H1 (cell line): ENCODE results near the gene AMPH. TPM values are rescaled to one million over a fixed set of nuclear protein-coding genes. Genes with fewer than 3 reads are reported as not detected.

Source experiments
- CTCF ChIA-PET: fragments of 300-600 bp; sonication (Branson Sonifier 250); formaldehyde crosslinking; loops from one replicate; lab custom pipeline; 2021; ENCODE audit not compliant: partially characterized antibody; lab: Charles Lee
- POLR2A ChIA-PET: fragments of 300-600 bp; sonication (Branson Sonifier 250); formaldehyde crosslinking; loops from one replicate; lab custom pipeline; 2021; ENCODE audit warnings: inconsistent platforms; ENCODE audit not compliant: partially characterized antibody; lab: Charles Lee
- DNase-seq, 2 experiments: peaks; one replicate each; pipeline versions ENCODE4 v3.0.0 to v3.0.0-alpha.2; 2010 to 2022; ENCODE audit warnings: low spot score in 2 of 2, low read depth in 1 of 2, mixed read lengths in 1 of 2
- FAIRE-seq: peaks from 2 replicates; lab custom pipeline; 2011; peaks lifted over from hg19 to GRCh38; lab: Jason Lieb, UNC
- H2AFZ ChIP-seq: 2 replicates; pipeline ENCODE4 v1.8.1; 2012; ENCODE audit warnings: low read length, inconsistent platforms
- H2AK5ac ChIP-seq: 2 replicates; pipeline ENCODE4 v1.6.1; 2013; ENCODE audit warnings: low read depth, low read length
- H2BK120ac ChIP-seq: replicated peaks from 2 replicates; pipeline ENCODE3; 2013; ENCODE audit warnings: low read depth, low read length, inconsistent platforms
- H2BK12ac ChIP-seq: 2 replicates; pipeline ENCODE4 v1.6.1; 2013; ENCODE audit warnings: low read depth, low read length
- H2BK15ac ChIP-seq: 2 replicates; pipeline ENCODE4 v1.6.1; 2013; ENCODE audit warnings: low read length
- H2BK20ac ChIP-seq: 2 replicates; pipeline ENCODE4 v1.6.1; 2013; ENCODE audit warnings: low read length
- H2BK5ac ChIP-seq: 2 replicates; pipeline ENCODE4 v1.6.1; 2013; ENCODE audit warnings: low read depth, low read length
- H3K14ac ChIP-seq: 2 replicates; pipeline ENCODE4 v1.6.1; 2013; ENCODE audit warnings: inconsistent platforms; ENCODE audit not compliant: insufficient read length
- H3K18ac ChIP-seq: 2 replicates; pipeline ENCODE4 v1.6.1; 2013; ENCODE audit warnings: low read length; ENCODE audit errors: extremely low read depth
- H3K23ac ChIP-seq: 2 replicates; pipeline ENCODE4 v1.6.1; 2013; ENCODE audit warnings: inconsistent platforms; ENCODE audit not compliant: insufficient read length
- H3K23me2 ChIP-seq: 2 replicates; pipeline ENCODE4 v1.6.1; 2013; ENCODE audit warnings: low read depth, low read length
- H3K27ac ChIP-seq: 2 replicates; pipeline ENCODE4 v1.6.1; 2011; ENCODE audit warnings: low read depth, low read length, inconsistent platforms
- H3K27me3 ChIP-seq, 4 experiments: replicated peaks in 1 of 4; 1 replicate in 1 of 4; 2 replicates in 3 of 4; pipeline versions ENCODE4 v1.6.1 to v1.8.1; 2011 to 2013; ENCODE audit warnings: low read length in 3 of 4, mild to moderate bottlenecking in 3 of 4, inconsistent platforms in 2 of 4, mixed read lengths in 2 of 4, moderate library complexity in 1 of 4; ENCODE audit not compliant: control insufficient read depth in 3 of 4, insufficient read depth in 3 of 4; ENCODE audit errors: extremely low read depth in 1 of 4
- H3K36me3 ChIP-seq, 4 experiments: 2 replicates each; pipeline versions ENCODE4 v1.6.1 to v1.8.1; 2011 to 2013; ENCODE audit warnings: mild to moderate bottlenecking in 4 of 4, low read length in 3 of 4, moderate library complexity in 2 of 4, control low read depth in 1 of 4, inconsistent platforms in 1 of 4; ENCODE audit not compliant: insufficient read depth in 4 of 4, control insufficient read depth in 2 of 4
- H3K4ac ChIP-seq: replicated peaks from 2 replicates; pipeline ENCODE3; 2013; ENCODE audit warnings: low read length, low read depth, mixed read lengths, inconsistent platforms; ENCODE audit not compliant: insufficient read length
- H3K4me1 ChIP-seq, 4 experiments: replicated peaks in 1 of 4; 1 replicate in 1 of 4; 2 replicates in 3 of 4; pipeline versions ENCODE4 v1.6.1 to v1.8.1; 2011 to 2013; ENCODE audit warnings: low read length in 3 of 4, inconsistent platforms in 2 of 4, mixed read lengths in 1 of 4; ENCODE audit not compliant: insufficient read depth in 4 of 4, control insufficient read depth in 3 of 4
- H3K4me2 ChIP-seq, 2 experiments: 2 replicates each; pipeline versions ENCODE4 v1.6.1 to v1.8.1; 2011 to 2013; ENCODE audit warnings: low read depth in 2 of 2, low read length in 2 of 2, control low read depth in 1 of 2, inconsistent platforms in 1 of 2, mild to moderate bottlenecking in 1 of 2; ENCODE audit not compliant: insufficient read depth in 1 of 2
- H3K4me3 ChIP-seq, 4 experiments: fragments of 200-600, 300-600 bp in 1 of 4; sonication (generic), shearing (Covaris generic), sonication (Bioruptor Twin) in 1 of 4; 2 replicates each; pipeline versions ENCODE4 v1.5.1 to v1.8.1; 2011 to 2016; ENCODE audit warnings: low read length in 4 of 4, low read depth in 3 of 4, control low read depth in 2 of 4, inconsistent platforms in 2 of 4, mild to moderate bottlenecking in 2 of 4, mixed read lengths in 1 of 4, moderate library complexity in 1 of 4; ENCODE audit not compliant: insufficient read depth in 2 of 4; ENCODE audit errors: extremely low read depth in 1 of 4
- H3K56ac ChIP-seq: replicated peaks from 2 replicates; pipeline ENCODE3; 2013; ENCODE audit warnings: low read depth, mild to moderate bottlenecking, mixed read lengths, low read length, inconsistent platforms; ENCODE audit not compliant: insufficient read length
- H3K79me1 ChIP-seq: 2 replicates; pipeline ENCODE4 v1.6.1; 2013; ENCODE audit warnings: low read depth, low read length, control low read depth
- H3K79me2 ChIP-seq, 2 experiments: 2 replicates each; pipeline versions ENCODE4 v1.6.1 to v1.8.1; 2012 to 2013; ENCODE audit warnings: low read length in 2 of 2, mild to moderate bottlenecking in 2 of 2, inconsistent platforms in 1 of 2; ENCODE audit not compliant: insufficient read depth in 2 of 2, control insufficient read depth in 1 of 2
- H3K9ac ChIP-seq, 4 experiments: replicated peaks in 1 of 4; 1 replicate in 1 of 4; 2 replicates in 3 of 4; pipeline versions ENCODE4 v1.6.1 to v1.8.1; 2011 to 2013; ENCODE audit warnings: low read depth in 3 of 4, low read length in 3 of 4, control low read depth in 2 of 4, mild to moderate bottlenecking in 2 of 4, moderate library complexity in 2 of 4, inconsistent platforms in 1 of 4; ENCODE audit errors: extremely low read depth in 1 of 4
- H3K9me3 ChIP-seq, 2 experiments: 2 replicates each; pipeline versions ENCODE4 v1.6.1 to v1.8.1; 2012 to 2013; ENCODE audit warnings: mild to moderate bottlenecking in 2 of 2, moderate library complexity in 2 of 2, control low read depth in 1 of 2, inconsistent platforms in 1 of 2, low read depth in 1 of 2, low read length in 1 of 2, mixed read lengths in 1 of 2; ENCODE audit not compliant: insufficient read depth in 2 of 2
- H4K20me1 ChIP-seq, 2 experiments: replicated peaks in 1 of 2; 2 replicates each; pipeline versions ENCODE3 to v1.8.1; 2011 to 2013; ENCODE audit warnings: inconsistent platforms in 2 of 2, low read length in 2 of 2, mild to moderate bottlenecking in 1 of 2; ENCODE audit not compliant: insufficient read depth in 2 of 2, control insufficient read depth in 1 of 2
- H4K5ac ChIP-seq: 2 replicates; pipeline ENCODE4 v1.6.1; 2013; ENCODE audit warnings: low read length, low read depth, mixed read lengths, inconsistent platforms; ENCODE audit not compliant: insufficient read length
- H4K8ac ChIP-seq: 2 replicates; pipeline ENCODE4 v1.8.0; 2013; ENCODE audit warnings: mild to moderate bottlenecking, moderate library complexity, low read length, inconsistent platforms; ENCODE audit not compliant: insufficient read depth; ENCODE audit errors: extremely low read depth
- H4K91ac ChIP-seq: replicated peaks from 2 replicates; pipeline ENCODE3; 2013; ENCODE audit warnings: low read length, mixed read lengths, inconsistent platforms; ENCODE audit not compliant: insufficient read length
- BCL11A ChIP-seq, 2 experiments: IDR thresholded peaks; one replicate each; pipeline ENCODE4 v1.6.1; 2011; ENCODE audit warnings: low read depth in 2 of 2, low read length in 2 of 2, mild to moderate bottlenecking in 2 of 2
- EZH2 ChIP-seq: fragments of 200-600 bp; sonication (generic); IDR thresholded peaks from 2 replicates; pipeline ENCODE4 v1.7.1; 2012; ENCODE audit warnings: low read depth, mild to moderate bottlenecking, moderate library complexity, low read length, inconsistent platforms; ENCODE audit not compliant: severe bottlenecking
- GTF2F1 ChIP-seq: IDR thresholded peaks from 2 replicates; pipeline ENCODE4 v1.6.1; 2012; ENCODE audit warnings: low read depth, low read length, improper control_type of control experiment, borderline replicate concordance
- HDAC2 ChIP-seq, 2 experiments: fragments of 300-600 bp in 1 of 2; sonication (generic) in 1 of 2; IDR thresholded peaks; 2 replicates each; pipeline ENCODE4 v1.6.1; 2011 to 2012; ENCODE audit warnings: low read depth in 2 of 2, low read length in 2 of 2, mild to moderate bottlenecking in 2 of 2, moderate library complexity in 2 of 2, borderline replicate concordance in 1 of 2, inconsistent platforms in 1 of 2
- HDAC6 ChIP-seq: IDR thresholded peaks from one replicate; pipeline ENCODE4 v1.7.1; 2012; ENCODE audit warnings: low read depth, mild to moderate bottlenecking, inconsistent platforms, low read length, moderate library complexity
- POU5F1 ChIP-seq: IDR thresholded peaks from 2 replicates; pipeline ENCODE4 v1.6.1; 2011; ENCODE audit warnings: low read depth, mild to moderate bottlenecking, low read length, moderate library complexity
- RNF2 ChIP-seq: fragments of 200-900, 300-1000 bp; sonication (generic); IDR thresholded peaks from 2 replicates; pipeline ENCODE4 v1.7.1; 2016; ENCODE audit warnings: borderline replicate concordance, low read depth, mild to moderate bottlenecking, antibody characterized with exemption, low read length; ENCODE audit not compliant: poor library complexity, severe bottlenecking; ENCODE audit errors: missing control alignments
- SIX5 ChIP-seq: IDR thresholded peaks from 2 replicates; pipeline ENCODE4 v1.6.1; 2011; ENCODE audit warnings: mild to moderate bottlenecking, low read depth, low read length
- SRF ChIP-seq: IDR thresholded peaks from 2 replicates; pipeline ENCODE4 v1.6.1; 2011; ENCODE audit warnings: mild to moderate bottlenecking, low read depth, low read length, moderate library complexity
- WGBS, 2 experiments: shearing (Covaris generic) in 1 of 2; methylation state at CpG; one replicate each; pipeline versions ENCODE4 v1.1.6 to v1.1.7; 2013 to 2015; ENCODE audit warnings: low lambda C conversion rate in 2 of 2, mixed read lengths in 2 of 2, inconsistent platforms in 1 of 2, low coverage in 1 of 2, missing lambda C conversion rate in 1 of 2; ENCODE audit not compliant: insufficient replicate concordance in 2 of 2, insufficient coverage in 1 of 2, insufficient read length in 1 of 2; ENCODE audit errors: extremely low coverage in 1 of 2, missing lambda C conversion rate in 1 of 2; 5-methylcytosine and 5-hydroxymethylcytosine counted together
- polyA plus RNA-seq, 7 experiments: library from polyadenylated mRNA; depleted of rRNA in 3 of 7; stranded (reverse) in 5 of 7; unstranded in 2 of 7; fragments of >200 nt in 5 of 7; fragments of 200-250 nt in 2 of 7; gene quantifications; 1 replicate in 5 of 7; 2 replicates in 1 of 7; 4 replicates in 1 of 7; pipeline versions ENCODE4 v1.2.1 to v1.2.3, GENCODE V29; 2011 to 2013; ENCODE audit warnings: missing spikeins in 2 of 7, mixed read lengths in 2 of 7
- total RNA-seq: library from RNA; stranded (reverse); fragmentation: NEBNext Ultra II Directional; extraction: Animal tissue kit (Norgen Biotek cat#: 25700); gene quantifications from 2 replicates; pipeline ENCODE4 v1.2.1, GENCODE V29; 2021

The AMPH gene
- total and polyA plus RNA-seq, 2 of the 8 experiments (the other 6 are each of a cell fraction or from before 2014, with no cell fraction given): 7.3 to 12.2 TPM

- no peak overlapping the region for H4K8ac ChIP-seq
- no peaks in the 10 kb centered on the region for H3K79me2 ChIP-seq
- no peak overlapping the region for H4K91ac ChIP-seq
- no peak overlapping the region for H3K14ac ChIP-seq
- 0 out of 2 replicates have a peak overlapping the region, but pooled peaks have one; percentile 4 for H2BK12ac ChIP-seq
- H2AFZ ChIP-seq: no peak overlapping the region
- no peaks in the 10 kb centered on the region for H3K79me1 ChIP-seq
- H3K4me1 ChIP-seq: no peaks in the 10 kb centered on the region; a peak in 1 of 7 replicates
- no peak overlapping the region for H3K23ac ChIP-seq
- CTCF ChIA-PET: no interaction called here
- H3K27ac ChIP-seq: no peak overlapping the region
- no peak overlapping the region for H4K5ac ChIP-seq
- H2AK5ac ChIP-seq: peak overlapping the region; percentile 11; the same call in 1 of the 2 replicates
- H2BK20ac ChIP-seq: no peak overlapping the region
- H3K4ac ChIP-seq: no peak overlapping the region
- H3K18ac ChIP-seq: no peak overlapping the region
- H2BK5ac ChIP-seq: no peak overlapping the region
- no peak for TF ChIP-seq HDAC6
- no peak for TF ChIP-seq SRF
- no peak for TF ChIP-seq POU5F1
- no peak for TF ChIP-seq BCL11A (IDR thresholded peaks at IDR 0.05; ENCODE audit: low read depth in 2 of 2, low read length in 2 of 2)
- TF ChIP-seq GTF2F1: no peak
- TF ChIP-seq HDAC2 (IDR thresholded peaks at IDR 0.05; ENCODE audit: borderline replicate concordance in 1 of 2, low read depth in 2 of 2, low read length in 2 of 2): no peak
- TF ChIP-seq RNF2: no peak
- no peak for TF ChIP-seq EZH2
- TF ChIP-seq SIX5: no peak
- TF ChIP-seq, all 59 proteins: peak for 0
- Histone ChIP-seq H3K27me3 (no peaks in the 10 kb centered on the region), H3K9me3 (no peaks in the 10 kb centered on the region), H3K23me2 (no peaks in the 10 kb centered on the region), H3K4me2 (no peak overlapping the region), H4K20me1 (no peaks in the 10 kb centered on the region), H3K36me3 (no peaks in the 10 kb centered on the region), H3K9ac (no peak overlapping the region), H3K4me3 (no peak overlapping the region), H2BK15ac (no peak overlapping the region), H2BK120ac (no peak overlapping the region), H3K56ac (no peak overlapping the region)
- DNase-seq (no peak), FAIRE-seq (no peak)
- 85% methylated on average over 6 of the region's 6 CpGs; no CpG with 5 or more reads in 1 of the 2 experiments for WGBS, 2 experiments
- POLR2A ChIA-PET: no interaction called here
Measured at GRCh38 chr7:38502848-38503247, 128.3 kb downstream of the AMPH start.
